ENCODE data around the gene TMEM256. TPM values are rescaled to one million over a fixed set of nuclear protein-coding genes. Genes with fewer than 3 reads are reported as not detected.
"Not testable (repeated sequence)": the region's sequence is repeated elsewhere in the genome, so short reads cannot be mapped to it uniquely, and the experiment has no call there.

Gene TMEM256
- total RNA-seq, 1 donor from 2014 or later, result 71.6 TPM

GRCh38 chr17:7367918-7368598, 35.8 kb downstream of the TMEM256 start:
- no peak overlapping the region for H3K27ac Mint-ChIP-seq (ENCODE audit: unreplicated experiment)
- H3K4me3 Mint-ChIP-seq, result no peak overlapping the region
- no peak for TF ChIP-seq CTCF (conservative IDR thresholded peaks at IDR 0.05)
- H3K27me3 Mint-ChIP-seq (ENCODE audit: low read depth), result peaks cover 12% of the 10 kb centered on the region
- H3K36me3 Mint-ChIP-seq (ENCODE audit: low read depth), result no peaks in the 10 kb centered on the region
- H3K9me3 Mint-ChIP-seq, result no peaks in the 10 kb centered on the region
- no peak for DNase-seq (ENCODE audit: low read depth, low spot score)
- H3K4me1 Mint-ChIP-seq, result peaks cover 4% of the 10 kb centered on the region

- H3K27me3 Mint-ChIP-seq (ENCODE audit: low read depth), result peaks cover 12% of the 10 kb centered on the region
Measured at GRCh38 chr17:7367083-7367482, 36.8 kb downstream of the TMEM256 start.

GRCh38 chr17:7365963-7366362, 37.9 kb downstream of the TMEM256 start:
- not testable (repeated sequence) for H3K4me3 Mint-ChIP-seq; H3K9me3 Mint-ChIP-seq; H3K27ac Mint-ChIP-seq (ENCODE audit: unreplicated experiment); DNase-seq (ENCODE audit: low read depth, low spot score); H3K4me1 Mint-ChIP-seq; H3K36me3 Mint-ChIP-seq (ENCODE audit: low read depth)
- H3K27me3 Mint-ChIP-seq (ENCODE audit: low read depth), result peaks cover 13% of the 10 kb centered on the region

More at GRCh38 chr17:7367083-7367482, 36.8 kb downstream of the TMEM256 start:
- Mint-ChIP-seq H3K4me3 (no peak overlapping the region), H3K9me3 (no peaks in the 10 kb centered on the region), H3K27ac (ENCODE audit: unreplicated experiment) (no peak overlapping the region), H3K4me1 (peaks cover 4% of the 10 kb centered on the region), H3K36me3 (ENCODE audit: low read depth) (no peaks in the 10 kb centered on the region)
- no peak for TF ChIP-seq CTCF (conservative IDR thresholded peaks at IDR 0.05)
- no peak for DNase-seq (ENCODE audit: low read depth, low spot score)

- TF ChIP-seq CTCF (conservative IDR thresholded peaks at IDR 0.05), result no peak
- no peaks in the 10 kb centered on the region for H3K9me3 Mint-ChIP-seq
- no peak overlapping the region for H3K4me3 Mint-ChIP-seq
- H3K27me3 Mint-ChIP-seq (ENCODE audit: low read depth), result peaks cover 3% of the 10 kb centered on the region
- H3K36me3 Mint-ChIP-seq (ENCODE audit: low read depth), result no peaks in the 10 kb centered on the region
- peaks cover 3% of the 10 kb centered on the region for H3K4me1 Mint-ChIP-seq
- no peak overlapping the region for H3K27ac Mint-ChIP-seq (ENCODE audit: unreplicated experiment)
- DNase-seq (ENCODE audit: low read depth, low spot score), result no peak
Measured at GRCh38 chr17:7363311-7363710, 40.6 kb downstream of the TMEM256 start.

GRCh38 chr17:7361906-7362305, 42.0 kb downstream of the TMEM256 start:
- no peak overlapping the region for H3K4me3 Mint-ChIP-seq
- no peak for TF ChIP-seq CTCF (conservative IDR thresholded peaks at IDR 0.05)
- no peaks in the 10 kb centered on the region for H3K4me1 Mint-ChIP-seq
- H3K9me3 Mint-ChIP-seq, result no peaks in the 10 kb centered on the region
- no peaks in the 10 kb centered on the region for H3K36me3 Mint-ChIP-seq (ENCODE audit: low read depth)
- no peak overlapping the region for H3K27ac Mint-ChIP-seq (ENCODE audit: unreplicated experiment)
- peaks cover 3% of the 10 kb centered on the region for H3K27me3 Mint-ChIP-seq (ENCODE audit: low read depth)
- DNase-seq (ENCODE audit: low read depth, low spot score), result no peak

- H3K36me3 Mint-ChIP-seq (ENCODE audit: low read depth), result no peaks in the 10 kb centered on the region
- H3K27me3 Mint-ChIP-seq (ENCODE audit: low read depth), result peaks cover 3% of the 10 kb centered on the region
- DNase-seq (ENCODE audit: low read depth, low spot score), result no peak
- no peak overlapping the region for H3K4me3 Mint-ChIP-seq
- no peaks in the 10 kb centered on the region for H3K9me3 Mint-ChIP-seq
- no peak overlapping the region for H3K27ac Mint-ChIP-seq (ENCODE audit: unreplicated experiment)
- peaks cover 18% of the 10 kb centered on the region for H3K4me1 Mint-ChIP-seq
- no peak for TF ChIP-seq CTCF (conservative IDR thresholded peaks at IDR 0.05)
Measured at GRCh38 chr17:7357381-7357780, 46.5 kb downstream of the TMEM256 start.

All from neural crest cell (in vitro differentiated cells).